ENCODE data around the gene TMTC1.

DNA sequence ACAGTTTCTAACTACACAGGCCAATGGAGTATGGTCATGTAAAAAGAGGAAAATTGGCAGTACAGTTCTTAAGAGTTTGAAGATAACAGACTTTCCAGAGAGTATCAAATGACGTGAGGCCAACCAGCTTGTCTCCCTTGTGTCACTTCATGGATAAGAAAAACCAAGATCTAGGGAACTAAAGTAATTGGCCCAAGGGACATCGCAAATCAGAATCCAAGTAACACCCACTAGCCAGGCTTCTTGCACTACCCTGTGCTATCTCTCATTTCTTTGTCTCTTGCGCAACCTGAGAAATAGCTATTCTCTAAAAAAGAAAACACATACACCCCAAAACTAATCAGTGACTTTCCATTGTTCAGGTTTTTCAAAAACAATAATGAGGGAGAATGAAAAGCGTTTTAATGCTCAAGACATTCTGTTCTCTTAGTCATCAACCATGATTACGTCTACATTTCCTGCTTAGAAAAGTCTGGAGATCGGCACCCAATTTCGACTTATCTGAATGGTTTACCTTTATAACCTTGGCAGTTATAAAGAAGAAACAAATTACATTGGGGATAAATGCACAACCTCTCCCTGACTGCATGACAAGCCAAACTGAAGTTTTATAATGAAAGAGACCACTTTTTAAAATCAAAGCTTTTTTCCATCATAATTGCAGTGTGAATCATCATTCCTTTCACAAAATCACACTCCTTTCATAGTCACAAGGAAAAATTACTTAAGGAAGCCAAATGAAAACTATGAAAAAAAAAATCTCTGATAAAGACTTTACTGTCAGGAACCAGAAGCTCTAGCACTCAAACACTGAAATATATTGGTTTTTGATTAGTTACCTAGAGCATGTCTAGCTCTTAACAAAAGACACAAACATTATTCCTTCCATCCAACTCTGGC lies 42.1 kb downstream of the TMTC1 start:
- TF ChIP-seq, protein P1, sequence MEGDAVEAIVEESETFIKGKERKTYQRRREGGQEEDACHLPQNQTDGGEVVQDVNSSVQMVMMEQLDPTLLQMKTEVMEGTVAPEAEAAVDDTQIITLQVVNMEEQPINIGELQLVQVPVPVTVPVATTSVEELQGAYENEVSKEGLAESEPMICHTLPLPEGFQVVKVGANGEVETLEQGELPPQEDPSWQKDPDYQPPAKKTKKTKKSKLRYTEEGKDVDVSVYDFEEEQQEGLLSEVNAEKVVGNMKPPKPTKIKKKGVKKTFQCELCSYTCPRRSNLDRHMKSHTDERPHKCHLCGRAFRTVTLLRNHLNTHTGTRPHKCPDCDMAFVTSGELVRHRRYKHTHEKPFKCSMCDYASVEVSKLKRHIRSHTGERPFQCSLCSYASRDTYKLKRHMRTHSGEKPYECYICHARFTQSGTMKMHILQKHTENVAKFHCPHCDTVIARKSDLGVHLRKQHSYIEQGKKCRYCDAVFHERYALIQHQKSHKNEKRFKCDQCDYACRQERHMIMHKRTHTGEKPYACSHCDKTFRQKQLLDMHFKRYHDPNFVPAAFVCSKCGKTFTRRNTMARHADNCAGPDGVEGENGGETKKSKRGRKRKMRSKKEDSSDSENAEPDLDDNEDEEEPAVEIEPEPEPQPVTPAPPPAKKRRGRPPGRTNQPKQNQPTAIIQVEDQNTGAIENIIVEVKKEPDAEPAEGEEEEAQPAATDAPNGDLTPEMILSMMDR (conservative IDR thresholded peaks at IDR 0.05 in 1 of 2, IDR thresholded peaks at IDR 0.05 in 1 of 2; ENCODE audit: low read depth in 1 of 2, low read length in 2 of 2) = no peak
- TF ChIP-seq EZH2 (IDR thresholded peaks at IDR 0.05; ENCODE audit: low read length, missing control alignments) = no peak
